WTC11 (cell line): ENCODE measurements around the gene ZCCHC8. TPM values are rescaled to one million over a fixed set of nuclear protein-coding genes. Genes with fewer than 3 reads are reported as not detected.
"Not testable (repeated sequence)": the region's sequence is repeated elsewhere in the genome, so short reads cannot be mapped to it uniquely, and the experiment has no call there.

Experiments used
- ATAC-seq: fragments of 200-7000 bp; cut with Tn5 transposase; 2 replicates; pipeline ENCODE4 v1.10.0; 2021; ENCODE audit warnings: mild to moderate bottlenecking, moderate library complexity
- CTCF ChIA-PET: fragments of 300-600 bp; sonication (Branson Sonifier 250); formaldehyde crosslinking; loops from one replicate; lab custom pipeline; 2021; ENCODE audit warnings: antibody characterized with exemption; lab: Charles Lee
- POLR2A ChIA-PET: fragments of 350-600 bp; sonication (Branson Sonifier 250); formaldehyde crosslinking; loops from one replicate; lab custom pipeline; 2021; ENCODE audit warnings: antibody characterized with exemption; lab: Charles Lee
- DNase-seq: peaks from one replicate; pipeline ENCODE4 v3.0.0; 2021; ENCODE audit warnings: low spot score
- H3K27ac Mint-ChIP-seq: 2 replicates; pipeline ENCODE4 v1.8.0; 2021; ENCODE audit warnings: mixed read lengths
- H3K27me3 Mint-ChIP-seq: 2 replicates; pipeline ENCODE4 v1.8.0; 2021; ENCODE audit warnings: low read depth, mild to moderate bottlenecking, moderate library complexity, mixed read lengths
- H3K36me3 Mint-ChIP-seq: 2 replicates; pipeline ENCODE4 v1.8.0; 2021; ENCODE audit warnings: mixed read lengths
- H3K4me1 Mint-ChIP-seq: 2 replicates; pipeline ENCODE4 v1.8.0; 2022; ENCODE audit warnings: mixed read lengths
- H3K4me3 Mint-ChIP-seq: 2 replicates; pipeline ENCODE4 v1.8.0; 2021; ENCODE audit warnings: mild to moderate bottlenecking, moderate library complexity, mixed read lengths
- H3K9me3 Mint-ChIP-seq: 2 replicates; pipeline ENCODE4 v1.8.0; 2021; ENCODE audit warnings: mixed read lengths
- ATF2 ChIP-seq: sonication (generic); formaldehyde crosslinking; IDR thresholded peaks from 2 replicates; pipeline ENCODE4 v1.8.1; 2022; ENCODE audit warnings: low read depth, missing genetic modification reagents, borderline replicate concordance
- ATF3 ChIP-seq: sonication (generic); formaldehyde crosslinking; conservative IDR thresholded peaks from 2 replicates; pipeline ENCODE4 v1.8.1; 2022; ENCODE audit warnings: mild to moderate bottlenecking, missing genetic modification reagents
- ATF6 ChIP-seq: sonication (generic); formaldehyde crosslinking; IDR thresholded peaks from 2 replicates; pipeline ENCODE4 v1.8.1; 2023; ENCODE audit warnings: mild to moderate bottlenecking, missing genetic modification reagents
- EMX1 ChIP-seq: fragments of 250-450 bp; sonication (Bioruptor Pico); IDR thresholded peaks from 2 replicates; pipeline ENCODE4 v1.8.0; 2021; ENCODE audit warnings: mild to moderate bottlenecking
- FOXJ3 ChIP-seq: sonication (generic); formaldehyde crosslinking; IDR thresholded peaks from 2 replicates; pipeline ENCODE4 v1.9.0; 2021; ENCODE audit warnings: missing genetic modification reagents, mild to moderate bottlenecking, borderline replicate concordance
- HMGXB4 ChIP-seq: sonication (generic); formaldehyde crosslinking; IDR thresholded peaks from 2 replicates; pipeline ENCODE4 v1.8.1; 2023; ENCODE audit warnings: mild to moderate bottlenecking, moderate library complexity, missing genetic modification reagents
- KAT7 ChIP-seq: sonication (generic); formaldehyde crosslinking; IDR thresholded peaks from 2 replicates; pipeline ENCODE4 v1.8.1; 2023; ENCODE audit warnings: missing genetic modification reagents, mild to moderate bottlenecking, borderline replicate concordance
- NR1H2 ChIP-seq: sonication (generic); formaldehyde crosslinking; IDR thresholded peaks from 2 replicates; pipeline ENCODE4 v1.9.0; 2021; ENCODE audit warnings: mild to moderate bottlenecking, moderate library complexity, missing genetic modification reagents
- NR2C2 ChIP-seq: sonication (generic); formaldehyde crosslinking; IDR thresholded peaks from 2 replicates; pipeline ENCODE4 v1.8.0; 2022; ENCODE audit warnings: mild to moderate bottlenecking, missing genetic modification reagents
- SMAD3 ChIP-seq: sonication (generic); formaldehyde crosslinking; IDR thresholded peaks from 2 replicates; pipeline ENCODE4 v1.8.0; 2022; ENCODE audit warnings: missing genetic modification reagents, mild to moderate bottlenecking, borderline replicate concordance
- TCF7 ChIP-seq: sonication (generic); formaldehyde crosslinking; IDR thresholded peaks from 2 replicates; pipeline ENCODE4 v1.8.0; 2022; ENCODE audit warnings: mild to moderate bottlenecking, low read depth, missing genetic modification reagents, moderate library complexity
- ZBTB21 ChIP-seq: sonication (generic); formaldehyde crosslinking; IDR thresholded peaks from 2 replicates; pipeline ENCODE4 v1.8.1; 2023; ENCODE audit warnings: mild to moderate bottlenecking, missing genetic modification reagents, borderline replicate concordance
- ZNF219 ChIP-seq: sonication (generic); formaldehyde crosslinking; IDR thresholded peaks from 2 replicates; pipeline ENCODE4 v1.8.0; 2023; ENCODE audit warnings: missing genetic modification reagents, mild to moderate bottlenecking, borderline replicate concordance
- ZNF281 ChIP-seq: sonication (generic); formaldehyde crosslinking; IDR thresholded peaks from 2 replicates; pipeline ENCODE4 v1.8.0; 2023; ENCODE audit warnings: mild to moderate bottlenecking, missing genetic modification reagents
- total RNA-seq: library from RNA; stranded (reverse); gene quantifications from 3 replicates; pipeline ENCODE4 v1.2.3, GENCODE V29; 2021

ZCCHC8 gene
- total RNA-seq, 1 experiment from 2014 or later: 28.4 TPM

- TF ChIP-seq FOXJ3 (CRISPR knock-in tag) (no peak), HMGXB4 (CRISPR knock-in tag) (no peak), TCF7 (CRISPR knock-in tag) (no peak), NR1H2 (CRISPR knock-in tag) (no peak), ATF6 (CRISPR knock-in tag) (no peak), KAT7 (CRISPR knock-in tag) (0 out of 2 replicates have a peak, but pooled peaks have one; percentile 29), EMX1 (no peak), ZBTB21 (CRISPR knock-in tag) (peak; percentile 73; the same call in 1 of the 2 replicates), ATF3 (CRISPR knock-in tag) (no peak), NR2C2 (CRISPR knock-in tag) (no peak)
Measured at GRCh38 chr12:122499991-122500684, 594 bp downstream of the ZCCHC8 start (continued).

GRCh38 chr12:122495258-122495657 is 5.5 kb downstream of the ZCCHC8 start:
- H3K4me1 Mint-ChIP-seq: peaks cover 10% of the 10 kb centered on the region
- ChIA-PET CTCF (no interaction called here), POLR2A (interaction anchor here (0.7 kb wide), 1 partner anchor 146 kb away, joined by 3 read pairs; no protein-coding TSS in a partner anchor)
- ATAC-seq (no peak), DNase-seq (no peak)
- H3K36me3 Mint-ChIP-seq: peaks cover 29% of the 10 kb centered on the region
- no peak for TF ChIP-seq ZNF281
- TF ChIP-seq ZNF219 (CRISPR knock-in tag): no peak
- TF ChIP-seq SMAD3 (CRISPR knock-in tag): no peak
- no peak for TF ChIP-seq ATF2
- H3K27ac Mint-ChIP-seq: no peak overlapping the region
- no peak overlapping the region for H3K4me3 Mint-ChIP-seq
- no peaks in the 10 kb centered on the region for H3K9me3 Mint-ChIP-seq
- H3K27me3 Mint-ChIP-seq: no peaks in the 10 kb centered on the region

GRCh38 chr12:122493222-122493621 is 7.5 kb downstream of the ZCCHC8 start:
- peaks cover 44% of the 10 kb centered on the region for H3K36me3 Mint-ChIP-seq
- H3K4me1 Mint-ChIP-seq, CTCF ChIA-PET, H3K4me3 Mint-ChIP-seq, H3K9me3 Mint-ChIP-seq, H3K27ac Mint-ChIP-seq, ATAC-seq, DNase-seq, H3K27me3 Mint-ChIP-seq, POLR2A ChIA-PET: not testable (repeated sequence)
